Pons (tissue), 1 donor: ENCODE measurements around the gene ICA1.
"Not testable (repeated sequence)": the region's sequence is repeated elsewhere in the genome, so short reads cannot be mapped to it uniquely, and the experiment has no call there.

Experiments
- DNase-seq: peaks from one replicate; pipeline ENCODE4 v3.0.0-alpha.2; 2016; ENCODE audit warnings: low spot score

The ICA1 gene

DNA sequence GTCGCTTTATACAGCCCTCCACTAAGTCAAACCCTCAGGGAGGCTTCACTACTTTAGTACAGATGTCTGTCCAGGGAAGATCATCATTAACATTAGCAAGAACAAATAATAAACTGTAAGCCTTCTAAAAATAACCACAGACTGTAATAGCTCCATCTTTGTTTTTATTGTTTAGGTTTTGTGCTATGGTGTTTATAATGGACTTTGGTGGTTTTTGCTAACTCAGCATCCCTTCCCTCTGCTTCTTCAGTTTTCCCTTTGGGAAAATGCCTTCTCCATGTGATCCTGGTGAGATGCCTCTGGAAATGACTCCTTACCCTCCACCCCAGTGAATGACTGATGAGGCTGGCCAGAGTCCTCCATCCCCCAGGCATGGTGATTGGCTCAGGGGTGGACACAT, 131.3 kb downstream of the ICA1 start:
- DNase-seq, result no peak

- DNase-seq, result no peak
Observed at GRCh38 chr7:8129318-8129659, 132.7 kb downstream of the ICA1 start.

DNA sequence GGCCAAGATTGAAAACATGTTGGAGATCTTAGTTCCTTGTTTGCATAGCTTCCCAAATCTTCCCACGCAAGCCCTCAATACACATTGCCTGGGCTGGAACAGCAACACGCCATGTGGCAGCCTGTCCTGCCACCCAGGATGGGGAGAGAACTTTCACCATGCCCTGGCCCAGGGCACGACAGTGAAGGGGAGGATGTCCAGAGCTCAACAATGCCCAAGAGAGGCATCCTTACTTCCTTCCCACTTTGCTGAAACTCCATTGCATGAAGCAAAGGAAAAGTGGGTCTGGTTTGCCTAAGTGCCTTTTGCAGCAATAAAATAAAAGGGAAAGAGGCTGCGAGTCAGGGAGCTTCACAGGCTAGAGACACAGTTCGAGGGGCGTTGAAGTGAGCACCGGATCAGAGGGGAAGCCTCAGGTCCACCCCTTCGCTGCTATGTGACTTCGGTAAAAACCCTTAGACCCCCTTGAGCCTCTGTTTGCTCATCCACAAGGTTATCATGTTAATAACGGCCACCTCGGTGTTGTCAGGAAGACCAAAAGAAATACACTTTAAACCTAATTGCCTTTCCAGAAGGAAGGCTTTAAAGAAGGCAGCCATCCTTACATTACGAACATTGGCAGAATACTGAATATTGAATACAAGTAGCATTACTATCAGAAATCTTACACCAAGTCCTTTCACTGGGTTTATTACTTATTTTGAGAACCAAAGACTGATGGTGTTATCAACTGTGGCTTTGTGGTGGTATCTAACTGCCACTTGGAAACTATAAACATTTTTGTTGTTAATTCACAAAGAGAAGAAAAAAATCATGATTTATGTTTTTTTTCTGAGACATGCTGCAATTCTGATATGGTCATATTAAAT, 133.3 kb downstream of the ICA1 start:
- no peak for DNase-seq

GRCh38 chr7:8126601-8127167, 135.3 kb downstream of the ICA1 start:
- DNase-seq, result no peak

DNA sequence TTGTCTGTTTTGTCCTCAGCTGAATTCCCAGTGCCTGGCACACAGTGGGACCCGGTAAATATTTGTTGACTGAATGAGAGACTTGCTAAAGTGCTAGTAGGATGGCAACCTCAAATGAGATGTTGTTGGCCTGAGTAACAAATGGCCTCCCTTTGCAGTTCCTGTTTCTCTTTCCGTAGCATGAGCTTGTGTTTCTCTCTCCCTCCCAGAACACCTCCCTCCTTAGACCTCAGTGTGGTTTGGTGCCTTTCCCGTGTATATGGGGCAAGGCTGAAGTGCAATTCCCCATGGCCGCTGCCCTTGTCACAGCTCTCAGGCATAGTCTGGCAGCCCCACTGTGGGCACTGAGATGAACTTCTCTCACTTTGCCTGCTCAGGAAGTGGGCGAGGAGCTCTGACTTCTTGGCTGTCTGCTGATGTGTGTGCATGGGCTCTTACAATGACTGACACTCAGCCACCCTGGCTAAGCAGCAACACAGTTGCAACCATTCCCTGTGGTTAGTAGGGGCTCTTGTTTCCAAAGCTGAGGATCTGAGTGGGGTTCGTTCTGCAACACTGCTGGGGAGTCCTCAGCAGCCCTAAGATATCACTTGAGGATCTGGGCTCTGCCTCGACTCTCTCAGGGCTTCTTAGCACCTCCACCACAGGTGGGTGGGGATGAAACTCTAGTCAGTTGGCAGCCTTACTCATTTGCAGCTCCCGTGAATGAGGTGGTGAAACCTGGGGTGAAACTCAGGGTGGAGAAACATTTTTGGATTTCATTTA, 136.1 kb downstream of the ICA1 start:
- DNase-seq, result peak; percentile 23

DNA sequence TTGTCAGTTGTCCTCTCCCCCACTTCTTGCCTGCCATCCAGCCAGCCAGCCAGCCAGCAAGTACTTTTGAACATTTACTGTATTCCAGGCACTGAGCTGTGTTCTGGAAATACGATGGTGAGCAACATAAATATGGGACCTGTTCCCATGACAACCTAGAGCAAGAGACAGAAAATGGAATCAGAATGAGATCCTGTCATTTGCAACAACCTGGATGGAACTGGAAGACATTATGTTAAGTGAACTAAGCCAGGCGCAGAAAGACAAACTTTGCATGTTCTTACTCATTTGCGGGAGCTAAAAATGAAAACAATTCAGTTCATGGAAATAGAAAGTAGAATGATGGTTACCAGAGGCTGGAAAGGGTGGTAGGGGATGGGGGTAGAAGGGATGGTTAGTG, 140.7 kb downstream of the ICA1 start:
- DNase-seq, result no peak

- no peak for DNase-seq
Observed at GRCh38 chr7:8120390-8121058, 141.4 kb downstream of the ICA1 start.

DNA sequence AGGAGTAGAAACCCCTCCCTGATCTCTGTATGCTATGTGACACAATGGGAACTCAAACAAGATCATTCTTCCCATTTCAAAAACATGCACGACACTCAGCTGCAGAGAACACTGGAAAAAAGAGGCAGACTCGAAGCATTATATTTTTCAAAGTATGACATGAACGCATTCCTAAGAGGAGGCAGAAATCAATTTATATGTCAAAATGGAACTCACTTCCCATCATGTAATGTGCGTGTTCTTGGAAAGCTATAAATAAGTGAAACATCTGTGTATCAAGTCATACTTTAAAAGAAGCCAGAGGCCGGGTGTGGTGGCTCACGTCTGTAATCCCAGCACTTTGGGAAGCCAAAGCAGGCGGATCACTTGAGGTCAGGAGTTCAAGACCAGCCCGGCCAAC, 142.7 kb downstream of the ICA1 start:
- no peak for DNase-seq

DNA sequence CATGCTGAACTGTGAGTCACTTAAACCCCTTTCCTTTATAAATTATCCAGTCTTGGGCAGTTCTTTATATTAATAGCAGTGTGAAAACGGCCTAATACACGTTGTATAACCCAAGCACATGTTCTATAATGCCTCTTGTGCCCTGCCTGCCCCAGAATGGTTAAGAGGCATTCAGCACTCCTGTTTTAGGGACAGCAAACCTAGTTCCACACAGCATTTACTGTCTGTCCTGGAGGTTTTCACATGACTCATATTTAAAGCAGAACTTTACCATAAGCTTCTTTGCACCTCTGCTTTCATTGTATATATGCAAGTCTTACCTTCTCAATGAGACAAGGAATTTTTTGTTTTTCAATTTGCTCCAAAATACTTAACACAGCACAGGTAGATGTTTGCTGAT, 144.8 kb downstream of the ICA1 start:
- no peak for DNase-seq

DNA sequence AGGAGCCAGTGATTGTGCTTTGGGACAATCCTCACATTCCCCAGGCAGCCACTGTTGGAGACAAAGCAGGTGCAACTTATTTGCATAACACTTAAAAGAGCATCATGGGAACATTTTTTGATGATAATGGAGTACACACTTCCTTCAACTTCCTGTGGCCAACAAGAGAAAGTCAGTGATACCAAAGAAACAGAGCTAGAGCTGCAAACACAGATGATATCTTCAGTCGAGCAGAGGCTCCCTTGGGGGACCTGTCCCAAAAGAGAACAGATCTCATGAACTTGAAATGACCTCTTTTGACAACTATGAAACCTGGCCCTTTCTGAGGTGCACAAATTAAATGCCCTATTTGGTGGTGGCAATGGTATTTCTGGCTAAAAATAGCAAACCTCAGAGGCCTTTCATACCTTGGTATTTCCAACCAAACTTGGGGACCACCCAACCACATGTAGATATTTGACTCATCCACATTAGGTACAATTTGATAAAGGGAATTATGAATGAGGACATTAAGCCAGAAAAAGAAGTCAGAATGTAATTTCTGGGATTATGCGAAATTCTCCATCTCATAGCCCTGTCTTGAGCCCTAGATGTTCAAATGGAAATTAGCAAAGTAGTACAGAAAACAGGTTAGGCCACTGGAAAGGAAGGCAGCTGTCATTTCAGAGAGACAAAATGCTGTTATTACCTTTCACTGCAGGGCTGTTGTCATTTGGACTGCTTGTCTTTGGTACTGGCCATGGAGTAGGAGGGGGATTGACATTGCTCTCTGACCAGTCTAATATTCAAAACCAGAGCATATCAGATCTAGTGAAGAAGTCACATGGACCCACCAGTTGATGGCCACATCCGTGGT, 146.2 kb downstream of the ICA1 start:
- DNase-seq, result no peak

- DNase-seq, result no peak
Observed at GRCh38 chr7:8114175-8114574, 147.8 kb downstream of the ICA1 start.

- no peak for DNase-seq
Observed at GRCh38 chr7:8113184-8113583, 148.8 kb downstream of the ICA1 start.

DNA sequence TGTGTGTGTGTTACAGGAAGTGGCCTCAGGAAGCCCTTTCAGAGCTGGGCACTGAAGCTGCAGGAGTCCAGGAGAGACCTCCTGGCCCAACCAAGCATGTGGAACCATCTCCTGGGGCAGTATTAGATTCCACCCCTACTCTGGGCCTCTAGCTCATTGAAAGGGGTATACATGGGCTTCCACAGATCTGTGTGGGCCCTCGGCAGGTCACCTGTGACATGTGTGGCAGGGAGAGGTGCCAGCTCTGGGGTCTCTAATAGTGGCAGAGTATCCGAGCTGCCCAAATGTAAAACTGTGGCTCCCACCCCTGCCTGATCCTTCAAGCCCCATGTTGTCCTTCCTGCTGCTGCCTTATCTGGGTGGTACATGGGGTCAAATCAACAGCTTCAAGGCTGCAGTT, 149.3 kb downstream of the ICA1 start:
- no peak for DNase-seq

- DNase-seq, result no peak
Observed at GRCh38 chr7:8111282-8111960, 150.5 kb downstream of the ICA1 start.

DNA sequence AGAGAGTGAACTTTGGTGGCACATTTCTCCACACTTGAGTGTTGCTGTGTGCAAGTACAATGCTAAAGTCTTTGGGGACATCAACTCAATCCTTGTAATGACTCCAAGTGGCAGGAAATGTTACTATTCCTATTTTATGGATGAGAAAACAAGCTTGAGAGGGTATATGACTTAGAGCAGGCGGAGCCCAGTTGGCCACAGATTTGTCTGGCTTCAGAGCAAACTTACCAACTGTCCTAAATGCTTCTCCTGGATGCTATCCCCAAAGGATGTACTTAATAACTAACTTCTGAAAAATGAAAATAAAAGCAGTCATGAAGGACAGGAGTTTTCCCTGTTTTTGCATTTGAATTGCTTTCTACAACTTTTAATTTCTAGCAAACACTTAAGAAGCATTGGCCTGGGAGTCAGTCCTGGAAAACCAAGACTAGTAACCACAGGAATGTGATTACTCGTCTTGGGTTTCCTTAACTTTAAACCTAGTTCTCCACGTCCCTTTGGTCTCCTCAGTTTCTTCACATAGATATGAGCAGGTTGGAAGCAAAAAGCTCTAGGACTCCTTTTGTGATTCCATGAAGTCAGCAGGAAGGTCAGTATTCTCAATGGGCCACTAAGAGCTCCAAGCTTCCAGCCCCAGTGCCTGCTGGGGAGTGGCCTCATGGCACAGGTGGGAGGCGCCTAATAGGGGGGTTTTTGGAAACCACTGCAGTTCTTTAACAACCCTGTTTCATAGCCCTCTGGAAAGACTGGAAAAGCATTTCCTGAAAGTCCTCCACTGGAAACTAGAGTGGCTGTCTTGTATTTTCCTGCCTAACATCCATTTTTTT, 152.6 kb downstream of the ICA1 start:
- no peak for DNase-seq

DNA sequence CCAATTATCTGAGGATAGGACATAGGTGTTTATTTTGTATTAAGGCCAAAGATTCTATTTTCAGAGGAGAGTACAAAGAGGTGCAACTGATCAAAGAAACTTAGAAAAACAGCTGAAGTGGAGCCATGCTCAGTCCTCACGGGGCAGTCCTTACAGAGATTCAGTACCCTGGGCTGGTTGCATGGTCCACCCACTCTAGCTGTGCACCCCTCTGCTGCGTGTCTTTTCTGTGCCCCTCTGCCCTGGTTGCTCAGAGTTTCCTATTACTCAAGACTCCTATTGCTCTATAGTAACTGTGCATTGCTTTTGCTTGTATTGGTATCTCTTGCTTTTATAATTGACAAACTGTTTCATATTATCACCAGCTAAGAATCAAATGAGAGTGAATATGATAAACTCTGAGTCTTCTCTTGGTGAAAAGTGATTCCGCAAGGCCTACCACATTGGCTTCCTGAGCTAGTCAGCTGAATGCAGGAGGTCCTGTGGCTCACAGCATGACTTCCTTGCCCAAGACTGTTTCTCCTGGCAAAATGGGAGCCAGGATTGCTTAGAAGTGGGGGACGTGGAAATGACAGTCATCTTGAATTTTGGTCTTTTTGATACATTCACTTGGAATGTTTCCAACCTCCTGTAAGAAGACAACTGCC, 156.4 kb downstream of the ICA1 start:
- DNase-seq, result no peak

DNA sequence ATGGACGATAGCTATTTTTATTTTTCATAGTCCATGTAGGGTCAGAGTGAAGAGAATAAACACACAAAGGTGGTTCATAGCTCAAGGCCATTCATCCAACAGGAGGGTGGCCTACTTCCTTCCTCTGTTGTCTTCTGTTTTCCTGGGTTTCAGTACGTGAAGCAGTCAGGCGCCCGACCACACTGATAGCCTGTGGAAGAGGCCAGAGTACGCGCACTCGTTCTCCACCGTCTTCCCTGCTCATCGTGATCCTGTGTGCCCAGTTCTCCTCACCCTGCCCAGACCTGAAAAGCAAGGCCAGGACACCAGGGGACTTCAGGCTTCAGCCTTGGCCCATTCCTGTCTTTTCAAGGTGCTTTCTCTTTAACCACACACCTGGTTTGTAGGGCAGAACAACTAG, 158.7 kb downstream of the ICA1 start:
- no peak for DNase-seq

- DNase-seq, result not testable (repeated sequence)
Observed at GRCh38 chr7:8101292-8101691, 160.7 kb downstream of the ICA1 start.
